Measurements from ENCODE around the gene EPN3.

- TF ChIP-seq POLR2AphosphoS5 (IDR thresholded peaks at IDR 0.05), result no peak
- no peak for TF ChIP-seq CTCF (IDR thresholded peaks at IDR 0.05)
- no peak for TF ChIP-seq POLR2A (IDR thresholded peaks at IDR 0.05)
These were observed 7.4 kb downstream of the EPN3 start for GRCh38 chr17:50539762-50540559.
